SK-N-SH (cell line): ENCODE results near the gene RECK. TPM values are rescaled to one million over a fixed set of nuclear protein-coding genes. Genes with fewer than 3 reads are reported as not detected.

ENCODE experiments used
- CTCF ChIA-PET: fragments of 300-600, 350-600 bp; formaldehyde crosslinking; extraction: SDS; loops from one replicate; lab custom pipeline; 2021; lab: Yijun Ruan, JAX
- POLR2A ChIA-PET: fragments of 350-600 bp; sonication (Branson Sonifier 250); formaldehyde crosslinking; extraction: SDS; loops from one replicate; lab custom pipeline; 2020; ENCODE audit warnings: antibody characterized with exemption, inconsistent platforms; lab: Yijun Ruan, JAX
- DNase-seq: peaks from one replicate; pipeline ENCODE4 v3.0.0; 2012
- H2AFZ ChIP-seq: fragments of 200-600 bp; sonication (generic); 2 replicates; pipeline ENCODE4 v1.8.1; 2016; ENCODE audit warnings: antibody characterized with exemption, mild to moderate bottlenecking, low read depth
- H3F3A ChIP-seq: fragments of 200-600 bp; sonication (generic); replicated peaks from 2 replicates; pipeline ENCODE3; 2016; ENCODE audit warnings: antibody characterized with exemption, mild to moderate bottlenecking; ENCODE audit not compliant: insufficient read depth
- H3K27ac ChIP-seq, 2 experiments: fragments of 200-500 bp in 1 of 2; fragments of 200-600 bp in 1 of 2; sonication (Bioruptor generic) in 1 of 2; sonication (generic), shearing (Covaris generic) in 1 of 2; 2 replicates each; pipeline versions ENCODE4 v1.5.1 to v1.6.1; 2014 to 2016; ENCODE audit warnings: low read depth in 2 of 2, inconsistent platforms in 1 of 2, low read length in 1 of 2, mild to moderate bottlenecking in 1 of 2, mixed read lengths in 1 of 2
- H3K27me3 ChIP-seq: fragments of 200-600 bp; sonication (generic), shearing (Covaris generic); 2 replicates; pipeline ENCODE4 v1.6.1; 2016; ENCODE audit warnings: mixed run types; ENCODE audit not compliant: insufficient read depth
- H3K36me3 ChIP-seq, 2 experiments: fragments of 200-500 bp in 1 of 2; fragments of 200-600 bp in 1 of 2; sonication (Bioruptor generic) in 1 of 2; sonication (generic) in 1 of 2; replicated peaks in 1 of 2; 2 replicates each; pipeline versions ENCODE3 to v1.5.1; 2014 to 2016; ENCODE audit warnings: low read length in 1 of 2, mild to moderate bottlenecking in 1 of 2; ENCODE audit not compliant: insufficient read depth in 2 of 2, control insufficient read depth in 1 of 2
- H3K4me1 ChIP-seq, 2 experiments: fragments of 200-500 bp in 1 of 2; fragments of 200-600 bp in 1 of 2; sonication (Bioruptor generic) in 1 of 2; sonication (generic), shearing (Covaris generic) in 1 of 2; 2 replicates each; pipeline versions ENCODE4 v1.5.1 to v1.6.1; 2014 to 2016; ENCODE audit warnings: low read depth in 1 of 2, low read length in 1 of 2, mixed run types in 1 of 2; ENCODE audit not compliant: insufficient read depth in 2 of 2, control insufficient read depth in 1 of 2
- H3K4me2 ChIP-seq: fragments of 200-600 bp; sonication (generic), shearing (Covaris generic); 2 replicates; pipeline ENCODE4 v1.6.1; 2017; ENCODE audit warnings: mixed run types
- H3K4me3 ChIP-seq, 2 experiments: fragments of 200-500 bp in 1 of 2; fragments of 200-600 bp in 1 of 2; sonication (Bioruptor generic) in 1 of 2; sonication (generic), shearing (Covaris generic) in 1 of 2; 2 replicates each; pipeline versions ENCODE4 v1.5.1 to v1.8.1; 2014 to 2016; ENCODE audit warnings: low read depth in 2 of 2, inconsistent platforms in 1 of 2, low read length in 1 of 2, mild to moderate bottlenecking in 1 of 2, mixed read lengths in 1 of 2, moderate library complexity in 1 of 2
- H3K79me2 ChIP-seq: fragments of 200-600 bp; sonication (generic); 2 replicates; pipeline ENCODE4 v1.8.1; 2017; ENCODE audit warnings: mild to moderate bottlenecking; ENCODE audit not compliant: insufficient read depth
- H3K9ac ChIP-seq: fragments of 200-600 bp; sonication (generic); 2 replicates; pipeline ENCODE4 v1.6.1; 2017; ENCODE audit warnings: mixed run types
- H3K9me2 ChIP-seq: fragments of 200-600 bp; sonication (generic); 2 replicates; pipeline ENCODE4 v1.6.1; 2017; ENCODE audit warnings: mixed run types
- H3K9me3 ChIP-seq: fragments of 200-600 bp; sonication (generic); 2 replicates; pipeline ENCODE4 v1.6.1; 2017; ENCODE audit warnings: mixed run types, mild to moderate bottlenecking, moderate library complexity
- H4K20me1 ChIP-seq: fragments of 200-600 bp; sonication (generic); 2 replicates; pipeline ENCODE4 v1.6.1; 2017; ENCODE audit warnings: mild to moderate bottlenecking, mixed run types; ENCODE audit not compliant: insufficient read depth
- EP300 ChIP-seq, 2 experiments: IDR thresholded peaks; 2 replicates each; pipeline versions ENCODE4 v1.4.0 to v1.6.1; 2012; ENCODE audit warnings: borderline replicate concordance in 1 of 2, low read depth in 1 of 2, low read length in 1 of 2
- FOSL2 ChIP-seq: IDR thresholded peaks from 2 replicates; pipeline ENCODE4 v1.4.0; 2012; ENCODE audit warnings: low read depth, mild to moderate bottlenecking, moderate library complexity, borderline replicate concordance
- FOXM1 ChIP-seq: IDR thresholded peaks from 2 replicates; pipeline ENCODE4 v1.4.0; 2012; ENCODE audit warnings: low read depth, mild to moderate bottlenecking
- IRF3 ChIP-seq: fragments of 150-350 bp; IDR thresholded peaks from 2 replicates; pipeline ENCODE4 v1.6.1; 2016; ENCODE audit warnings: mild to moderate bottlenecking, low read depth, low read length
- MAX ChIP-seq: IDR thresholded peaks from 2 replicates; pipeline ENCODE4 v1.4.0; 2012; ENCODE audit warnings: low read depth
- MXI1 ChIP-seq: IDR thresholded peaks from 2 replicates; pipeline ENCODE4 v1.6.1; 2012; ENCODE audit warnings: mild to moderate bottlenecking, low read depth, low read length, improper control_type of control experiment
- NFIC ChIP-seq: IDR thresholded peaks from 2 replicates; pipeline ENCODE4 v1.4.0; 2012; ENCODE audit warnings: borderline replicate concordance
- NRF1 ChIP-seq: IDR thresholded peaks from 2 replicates; pipeline ENCODE4 v1.6.1; 2012; ENCODE audit warnings: low read depth, mild to moderate bottlenecking, low read length
- PBX3 ChIP-seq: IDR thresholded peaks from 2 replicates; pipeline ENCODE4; 2012
- RCOR1 ChIP-seq: fragments of 150-350 bp; IDR thresholded peaks from 2 replicates; pipeline ENCODE4 v1.6.1; 2017; ENCODE audit warnings: antibody characterized with exemption, low read length
- REST ChIP-seq: IDR thresholded peaks from 2 replicates; pipeline ENCODE4 v1.6.1; 2012; ENCODE audit warnings: mild to moderate bottlenecking, low read depth, low read length, moderate library complexity
- RFX5 ChIP-seq: IDR thresholded peaks from 2 replicates; pipeline ENCODE4 v1.6.1; 2012; ENCODE audit warnings: mild to moderate bottlenecking, improper control_type of control experiment, low read length
- RXRA ChIP-seq: IDR thresholded peaks from 2 replicates; pipeline ENCODE4 v1.4.0; 2012; ENCODE audit warnings: low read depth, mild to moderate bottlenecking, borderline replicate concordance
- SMC3 ChIP-seq: IDR thresholded peaks from 2 replicates; pipeline ENCODE4 v1.6.1; 2012; ENCODE audit warnings: low read depth, low read length, improper control_type of control experiment
- USF1 ChIP-seq: IDR thresholded peaks from 2 replicates; pipeline ENCODE4 v1.4.0; 2012; ENCODE audit warnings: low read depth, borderline replicate concordance
- YY1 ChIP-seq: IDR thresholded peaks from 2 replicates; pipeline ENCODE4 v1.4.0; 2012; ENCODE audit warnings: low read depth, mild to moderate bottlenecking
- WGBS: methylation state at CpG from one replicate; pipeline ENCODE4 v1.1.6; 2017; ENCODE audit warnings: low lambda C conversion rate; 5-methylcytosine and 5-hydroxymethylcytosine counted together
- polyA plus RNA-seq, 3 experiments: library from polyadenylated mRNA; depleted of rRNA; stranded (reverse); fragments of >200 nt; gene quantifications; 2 replicates each; pipeline ENCODE4 v1.2.3, GENCODE V29; 2012

The RECK gene
- polyA plus RNA-seq, 1 of the 3 experiments (the other 2 are of a cell fraction), result 22.8 TPM

GRCh38 chr9:36082931-36083330 is 46.2 kb downstream of the RECK start:
- WGBS, result 86% methylated on average over 5 of the region's 5 CpGs
- Histone ChIP-seq H3K36me3 (peaks cover 39 to 40% of the 10 kb centered on the region in 2 experiments), H3K79me2 (no peaks in the 10 kb centered on the region), H3K4me2 (no peak overlapping the region), H3K9me2 (no peaks in the 10 kb centered on the region), H3K9ac (no peak overlapping the region), H2AFZ (no peak overlapping the region), H3K27ac (no peak overlapping the region), H3K4me3 (no peak overlapping the region), H3K27me3 (no peaks in the 10 kb centered on the region), H4K20me1 (no peaks in the 10 kb centered on the region)
- no peak for DNase-seq
- CTCF ChIA-PET, result interaction anchor here (1.0 kb wide), 1 partner anchor 21 kb away, joined by 3 read pairs; no protein-coding TSS in a partner anchor
- no peak for TF ChIP-seq RFX5
- TF ChIP-seq YY1, result no peak
- TF ChIP-seq RXRA, result no peak
- TF ChIP-seq FOXM1, result no peak
- TF ChIP-seq IRF3, result no peak
- no peak for TF ChIP-seq MAX
- TF ChIP-seq REST, result no peak
- no peak for TF ChIP-seq USF1
- TF ChIP-seq, all 33 proteins: peak for 0
- peaks cover 18% of the 10 kb centered on the region for H3F3A ChIP-seq
- H3K4me1 ChIP-seq, result no peaks in the 10 kb centered on the region
- POLR2A ChIA-PET, result no interaction called here
- H3K9me3 ChIP-seq, result no peaks in the 10 kb centered on the region

- peaks cover 39% of the 10 kb centered on the region for H3F3A ChIP-seq
- no peaks in the 10 kb centered on the region for H3K79me2 ChIP-seq
- no peaks in the 10 kb centered on the region for H3K9me2 ChIP-seq
- no peaks in the 10 kb centered on the region for H3K27me3 ChIP-seq
- CTCF ChIA-PET, result interaction anchor here (1.2 to 1.8 kb wide), 3 partner anchors 17 to 80 kb away, joined by 4 to 8 read pairs (median 4); no protein-coding TSS in a partner anchor
- peaks cover 31 to 32% of the 10 kb centered on the region in 2 experiments for H3K36me3 ChIP-seq
- H3K4me2 ChIP-seq, result no peak overlapping the region
- no peak overlapping the region for H3K27ac ChIP-seq
- H3K9ac ChIP-seq, result no peak overlapping the region
- no peak for DNase-seq
- no peak overlapping the region for H3K4me3 ChIP-seq
- no peaks in the 10 kb centered on the region for H4K20me1 ChIP-seq
- H3K9me3 ChIP-seq, result no peaks in the 10 kb centered on the region
- peaks cover 0 to 7% of the 10 kb centered on the region in 2 experiments; a peak in 2 of 4 replicates for H3K4me1 ChIP-seq
- no peak overlapping the region for H2AFZ ChIP-seq
- WGBS, result 87% methylated on average over 7 of the region's 7 CpGs
- POLR2A ChIA-PET, result no interaction called here
- no peak for TF ChIP-seq RCOR1
- TF ChIP-seq MAX, result no peak
- TF ChIP-seq EP300 (IDR thresholded peaks at IDR 0.05; ENCODE audit: borderline replicate concordance in 1 of 2, low read depth in 1 of 2, low read length in 1 of 2), result no peak
- no peak for TF ChIP-seq NRF1
- TF ChIP-seq FOSL2, result no peak
- TF ChIP-seq YY1, result no peak
- TF ChIP-seq NFIC, result no peak
- TF ChIP-seq FOXM1, result no peak
- TF ChIP-seq PBX3, result no peak
- no peak for TF ChIP-seq IRF3
- no peak for TF ChIP-seq MXI1
- TF ChIP-seq RFX5, result no peak
- TF ChIP-seq SMC3, result no peak
Measured at GRCh38 chr9:36086442-36086841, 49.7 kb downstream of the RECK start.
